ENCODE results near the gene EGFL7. TPM values are rescaled to one million over a fixed set of nuclear protein-coding genes. Genes with fewer than 3 reads are reported as not detected.
A peak's percentile ranks its signal among the peaks of the same experiment; 100 is the strongest.

Gene EGFL7
- total and polyA plus RNA-seq, 2 of the 13 experiments (the other 11 are each of a cell fraction or from before 2014, with no cell fraction given), result 0.20 to 5.1 TPM

- TF ChIP-seq SRF (IDR thresholded peaks at IDR 0.05; ENCODE audit: low read depth, low read length) (no peak), POGZ (CRISPR knock-in tag; IDR thresholded peaks at IDR 0.05) (no peak), ZNF446 (CRISPR knock-in tag; IDR thresholded peaks at IDR 0.05) (no peak), ZNF850 (CRISPR knock-in tag; conservative IDR thresholded peaks at IDR 0.05) (no peak), NFAT5 (CRISPR knock-in tag; IDR thresholded peaks at IDR 0.05) (peak; percentile 52; the same call in 1 of the 2 replicates), ZNF274 (CRISPR knock-in tag; IDR thresholded peaks at IDR 0.05) (no peak), ISX (CRISPR knock-in tag; conservative IDR thresholded peaks at IDR 0.05) (no peak), RFXAP (CRISPR knock-in tag; IDR thresholded peaks at IDR 0.05; ENCODE audit: borderline replicate concordance) (0 out of 2 replicates have a peak, but pooled peaks have one; percentile 32), TCF12 (IDR thresholded peaks at IDR 0.05) (no peak), TCF12 (CRISPR knock-in tag; IDR thresholded peaks at IDR 0.05) (0 out of 2 replicates have a peak, but pooled peaks have one; percentile 49), SOX6 (IDR thresholded peaks at IDR 0.05) (no peak), SOX6 (CRISPR knock-in tag; IDR thresholded peaks at IDR 0.05) (peak; percentile 81), NR3C1 (CRISPR knock-in tag; IDR thresholded peaks at IDR 0.05) (no peak)
- TF ChIP-seq, protein P1, sequence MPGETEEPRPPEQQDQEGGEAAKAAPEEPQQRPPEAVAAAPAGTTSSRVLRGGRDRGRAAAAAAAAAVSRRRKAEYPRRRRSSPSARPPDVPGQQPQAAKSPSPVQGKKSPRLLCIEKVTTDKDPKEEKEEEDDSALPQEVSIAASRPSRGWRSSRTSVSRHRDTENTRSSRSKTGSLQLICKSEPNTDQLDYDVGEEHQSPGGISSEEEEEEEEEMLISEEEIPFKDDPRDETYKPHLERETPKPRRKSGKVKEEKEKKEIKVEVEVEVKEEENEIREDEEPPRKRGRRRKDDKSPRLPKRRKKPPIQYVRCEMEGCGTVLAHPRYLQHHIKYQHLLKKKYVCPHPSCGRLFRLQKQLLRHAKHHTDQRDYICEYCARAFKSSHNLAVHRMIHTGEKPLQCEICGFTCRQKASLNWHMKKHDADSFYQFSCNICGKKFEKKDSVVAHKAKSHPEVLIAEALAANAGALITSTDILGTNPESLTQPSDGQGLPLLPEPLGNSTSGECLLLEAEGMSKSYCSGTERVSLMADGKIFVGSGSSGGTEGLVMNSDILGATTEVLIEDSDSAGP (CRISPR knock-in tag; IDR thresholded peaks at IDR 0.05; ENCODE audit: borderline replicate concordance), result 0 out of 2 replicates have a peak, but pooled peaks have one; percentile 32
- TF ChIP-seq, protein P2, sequence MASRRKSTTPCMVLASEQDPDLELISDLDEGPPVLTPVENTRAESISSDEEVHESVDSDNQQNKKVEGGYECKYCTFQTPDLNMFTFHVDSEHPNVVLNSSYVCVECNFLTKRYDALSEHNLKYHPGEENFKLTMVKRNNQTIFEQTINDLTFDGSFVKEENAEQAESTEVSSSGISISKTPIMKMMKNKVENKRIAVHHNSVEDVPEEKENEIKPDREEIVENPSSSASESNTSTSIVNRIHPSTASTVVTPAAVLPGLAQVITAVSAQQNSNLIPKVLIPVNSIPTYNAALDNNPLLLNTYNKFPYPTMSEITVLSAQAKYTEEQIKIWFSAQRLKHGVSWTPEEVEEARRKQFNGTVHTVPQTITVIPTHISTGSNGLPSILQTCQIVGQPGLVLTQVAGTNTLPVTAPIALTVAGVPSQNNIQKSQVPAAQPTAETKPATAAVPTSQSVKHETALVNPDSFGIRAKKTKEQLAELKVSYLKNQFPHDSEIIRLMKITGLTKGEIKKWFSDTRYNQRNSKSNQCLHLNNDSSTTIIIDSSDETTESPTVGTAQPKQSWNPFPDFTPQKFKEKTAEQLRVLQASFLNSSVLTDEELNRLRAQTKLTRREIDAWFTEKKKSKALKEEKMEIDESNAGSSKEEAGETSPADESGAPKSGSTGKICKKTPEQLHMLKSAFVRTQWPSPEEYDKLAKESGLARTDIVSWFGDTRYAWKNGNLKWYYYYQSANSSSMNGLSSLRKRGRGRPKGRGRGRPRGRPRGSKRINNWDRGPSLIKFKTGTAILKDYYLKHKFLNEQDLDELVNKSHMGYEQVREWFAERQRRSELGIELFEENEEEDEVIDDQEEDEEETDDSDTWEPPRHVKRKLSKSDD (CRISPR knock-in tag; IDR thresholded peaks at IDR 0.05; ENCODE audit: low read depth), result no peak
- TF ChIP-seq, protein P3, sequence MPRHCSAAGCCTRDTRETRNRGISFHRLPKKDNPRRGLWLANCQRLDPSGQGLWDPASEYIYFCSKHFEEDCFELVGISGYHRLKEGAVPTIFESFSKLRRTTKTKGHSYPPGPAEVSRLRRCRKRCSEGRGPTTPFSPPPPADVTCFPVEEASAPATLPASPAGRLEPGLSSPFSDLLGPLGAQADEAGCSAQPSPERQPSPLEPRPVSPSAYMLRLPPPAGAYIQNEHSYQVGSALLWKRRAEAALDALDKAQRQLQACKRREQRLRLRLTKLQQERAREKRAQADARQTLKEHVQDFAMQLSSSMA (CRISPR knock-in tag; IDR thresholded peaks at IDR 0.05), result no peak
Observed at GRCh38 chr9:136626740-136627642, 35.7 kb upstream of the EGFL7 start (continued).

Measured in HepG2 (cell line).